ENCODE measurements around the gene CIAO3.

CIAO3 gene

DNA sequence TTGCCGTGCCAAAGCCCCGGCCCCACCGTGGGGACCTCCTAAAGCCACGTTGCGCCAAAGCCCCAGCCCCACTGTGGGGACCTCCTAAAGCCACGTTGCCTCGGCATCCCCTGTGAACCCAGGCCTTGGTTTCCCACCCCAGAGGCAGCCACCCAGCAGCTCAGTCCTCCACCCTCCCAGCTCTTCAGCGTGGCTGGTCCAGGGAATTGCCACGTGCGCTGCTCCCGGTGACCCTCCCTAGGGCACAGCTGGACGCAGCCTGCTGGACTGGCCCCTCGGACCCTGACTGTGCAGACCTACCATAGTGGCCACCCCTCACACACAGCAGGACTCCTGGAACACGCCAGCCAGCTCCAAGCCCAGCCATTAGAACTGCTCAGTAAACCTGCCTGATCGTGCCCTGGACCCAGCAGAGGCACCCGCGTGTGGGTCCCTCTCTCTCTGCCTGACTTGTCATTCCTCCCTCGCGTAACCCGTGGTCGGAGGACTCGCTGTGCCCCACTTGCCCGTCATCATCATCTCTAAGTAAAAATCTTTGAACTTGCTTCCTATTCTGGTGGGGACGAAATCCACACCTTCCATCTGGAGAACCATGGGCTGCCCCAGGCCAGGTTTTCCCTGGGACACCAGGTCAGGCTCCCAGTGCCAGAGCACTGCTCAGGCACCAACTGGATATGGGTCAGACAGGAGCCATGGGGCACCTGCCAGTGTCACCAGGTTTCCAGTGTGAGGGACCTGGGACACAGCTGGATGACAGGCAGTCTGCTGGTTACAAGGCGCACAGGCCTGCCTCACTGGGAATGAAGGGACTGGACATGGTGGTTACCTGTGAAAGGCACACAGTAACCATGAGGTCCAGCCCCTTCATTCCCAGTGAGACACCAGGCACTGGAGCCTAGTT, 5.6 kb downstream of the CIAO3 start:
- H3K36me3 ChIP-seq (ENCODE audit: control insufficient read depth, insufficient read depth, low read length) = no peaks in the 10 kb centered on the region
- peaks cover 11% of the 10 kb centered on the region for H3K4me1 ChIP-seq (ENCODE audit: control insufficient read depth, insufficient read depth, low read length)
- H3K4me3 ChIP-seq (ENCODE audit: low read length) = no peak overlapping the region
- no peaks in the 10 kb centered on the region for H3K27me3 ChIP-seq (ENCODE audit: control insufficient read depth, insufficient read depth, low read length)
- no peak overlapping the region for H3K9ac ChIP-seq (ENCODE audit: low read length)
- no peaks in the 10 kb centered on the region for H3K9me3 ChIP-seq (ENCODE audit: control insufficient read depth, low read length)

DNA sequence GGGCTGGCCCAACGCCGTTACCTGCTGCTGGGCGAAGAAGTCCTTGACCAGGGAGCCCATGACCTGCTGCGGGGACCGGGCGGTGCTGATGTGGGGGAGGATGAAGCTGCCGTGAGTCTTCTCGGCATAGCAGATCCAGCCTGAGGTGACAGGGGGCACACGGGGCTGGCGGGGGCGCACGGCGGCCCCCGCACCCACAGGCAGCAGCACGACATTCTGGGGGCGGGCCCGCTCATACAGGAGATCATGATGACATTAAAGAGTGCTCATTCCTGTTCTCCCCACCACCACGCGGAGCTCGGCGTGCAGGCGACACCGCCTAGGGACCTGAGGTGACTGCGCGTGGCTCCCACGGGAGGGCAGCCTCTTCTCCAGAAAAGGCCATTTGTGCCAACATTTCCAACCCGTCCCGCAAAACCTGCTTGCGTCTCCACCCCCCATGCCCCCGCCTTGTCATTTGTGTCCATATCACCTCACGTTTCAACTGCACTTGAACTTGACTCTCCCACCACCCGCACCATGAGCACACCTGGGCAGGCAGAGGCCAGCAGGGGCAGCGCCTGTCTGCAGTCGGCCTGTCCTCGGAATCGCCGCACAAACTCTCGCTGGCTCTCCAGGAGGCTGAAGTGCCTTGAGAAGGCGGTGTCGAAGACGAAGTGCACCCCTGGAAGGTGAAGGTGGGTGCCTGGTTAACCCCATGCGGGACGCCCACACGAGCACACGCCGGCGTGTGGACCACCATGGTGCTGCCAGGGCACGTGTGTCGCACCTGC, 6.4 kb downstream of the CIAO3 start:
- Histone ChIP-seq H3K4me1 (ENCODE audit: control insufficient read depth, insufficient read depth, low read length) (peaks cover 3% of the 10 kb centered on the region), H3K36me3 (ENCODE audit: control insufficient read depth, insufficient read depth, low read length) (no peaks in the 10 kb centered on the region), H3K9ac (ENCODE audit: low read length) (no peak overlapping the region)

DNA sequence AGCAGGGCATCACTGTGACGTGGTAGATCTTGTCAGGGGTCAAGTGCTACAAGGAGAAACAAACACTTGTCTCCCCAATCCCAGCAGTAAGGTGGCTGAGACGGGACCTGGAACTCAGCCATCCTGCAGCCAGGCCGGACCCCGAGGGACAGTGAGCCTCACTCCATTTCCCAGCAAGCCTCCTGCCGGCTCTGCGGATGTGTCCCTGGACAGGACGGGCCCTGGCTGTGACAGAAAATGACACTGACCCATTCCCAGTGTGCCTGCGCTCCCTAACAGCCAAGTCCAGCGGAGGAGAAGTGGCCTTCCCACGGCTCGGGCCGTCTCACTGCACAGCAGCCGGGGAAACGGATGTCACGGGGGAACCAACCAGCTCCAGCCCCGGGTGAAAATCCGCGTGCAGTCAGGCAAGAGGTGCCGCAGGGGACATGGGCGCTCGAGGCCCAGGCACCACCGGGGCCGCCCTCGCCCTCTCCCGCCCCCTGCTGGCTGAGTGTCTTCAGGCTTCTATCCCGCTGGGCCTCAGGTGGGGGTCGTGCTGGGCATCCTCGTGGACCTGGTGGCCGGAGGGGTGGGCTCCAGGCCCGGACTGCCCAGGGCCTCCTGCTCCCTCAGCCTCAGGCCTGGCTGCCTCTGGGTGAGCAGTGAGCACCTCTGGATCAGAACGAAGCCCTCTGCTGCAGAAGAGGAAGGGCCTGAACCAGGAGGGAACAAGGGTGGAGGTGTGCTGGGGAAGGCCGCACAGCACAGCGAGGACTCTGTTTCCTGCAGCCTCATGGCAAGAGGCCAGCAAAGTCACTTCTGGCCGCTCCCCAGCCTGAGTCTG, 7.2 kb downstream of the CIAO3 start:
- H3K4me3 ChIP-seq (ENCODE audit: low read length) = no peak overlapping the region
- no peaks in the 10 kb centered on the region for H3K27me3 ChIP-seq (ENCODE audit: control insufficient read depth, insufficient read depth, low read length)
- H3K9ac ChIP-seq (ENCODE audit: low read length) = no peak overlapping the region
- H3K4me1 ChIP-seq (ENCODE audit: control insufficient read depth, insufficient read depth, low read length) = peaks cover 3% of the 10 kb centered on the region
- no peaks in the 10 kb centered on the region for H3K9me3 ChIP-seq (ENCODE audit: control insufficient read depth, low read length)
- H3K36me3 ChIP-seq (ENCODE audit: control insufficient read depth, insufficient read depth, low read length) = no peaks in the 10 kb centered on the region

More for the DNA sequence above, 6.4 kb downstream of the CIAO3 start:
- Histone ChIP-seq H3K4me3 (ENCODE audit: low read length) (no peak overlapping the region), H3K9me3 (ENCODE audit: control insufficient read depth, low read length) (no peaks in the 10 kb centered on the region), H3K27me3 (ENCODE audit: control insufficient read depth, insufficient read depth, low read length) (no peaks in the 10 kb centered on the region)

DNA sequence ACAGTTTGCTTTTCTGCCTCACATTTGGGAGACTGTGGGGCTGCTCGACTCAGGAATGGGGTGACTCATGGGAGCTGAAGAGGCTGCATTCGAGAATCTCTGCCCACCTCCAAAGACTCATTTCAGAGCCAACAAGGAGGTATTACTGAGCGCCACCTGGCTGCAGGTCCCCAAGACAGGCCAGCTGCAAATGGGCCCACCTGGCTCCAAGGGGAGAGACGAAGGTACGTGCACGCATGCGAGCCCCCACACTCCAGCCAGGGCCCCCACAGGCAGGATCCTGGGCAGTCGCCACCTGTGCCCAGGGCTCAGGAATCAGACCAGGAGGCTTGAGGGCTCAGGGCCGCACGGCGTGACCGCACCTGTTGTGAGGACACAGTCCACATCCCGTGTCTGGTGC, 7.9 kb downstream of the CIAO3 start:
- Histone ChIP-seq H3K4me3 (ENCODE audit: low read length) (no peak overlapping the region), H3K36me3 (ENCODE audit: control insufficient read depth, insufficient read depth, low read length) (no peaks in the 10 kb centered on the region), H3K9me3 (ENCODE audit: control insufficient read depth, low read length) (no peaks in the 10 kb centered on the region), H3K27me3 (ENCODE audit: control insufficient read depth, insufficient read depth, low read length) (no peaks in the 10 kb centered on the region), H3K4me1 (ENCODE audit: control insufficient read depth, insufficient read depth, low read length) (peaks cover 5% of the 10 kb centered on the region), H3K9ac (ENCODE audit: low read length) (no peak overlapping the region)

DNA sequence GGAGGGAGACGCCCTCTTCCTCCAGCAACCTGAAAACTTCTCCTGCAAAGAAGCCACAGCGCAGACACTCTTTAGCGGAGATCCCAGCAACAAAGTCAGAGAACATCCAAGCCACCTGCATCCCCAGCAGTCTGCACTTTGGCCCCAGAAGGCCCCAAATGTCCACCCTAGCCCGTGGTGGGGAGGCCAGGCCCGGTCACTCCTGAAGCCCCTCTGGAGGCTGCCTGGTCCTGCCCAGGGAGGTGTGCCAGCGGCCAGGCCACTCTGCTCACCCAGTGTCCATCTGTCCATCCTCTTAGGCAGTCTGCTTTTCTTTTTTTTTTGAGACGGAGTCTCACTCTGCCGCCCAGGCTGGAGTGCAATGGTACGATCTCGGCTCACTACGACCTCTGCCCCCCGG, 8.5 kb downstream of the CIAO3 start:
- Histone ChIP-seq H3K4me3 (ENCODE audit: low read length) (no peak overlapping the region), H3K36me3 (ENCODE audit: control insufficient read depth, insufficient read depth, low read length) (no peaks in the 10 kb centered on the region), H3K9me3 (ENCODE audit: control insufficient read depth, low read length) (no peaks in the 10 kb centered on the region)

DNA sequence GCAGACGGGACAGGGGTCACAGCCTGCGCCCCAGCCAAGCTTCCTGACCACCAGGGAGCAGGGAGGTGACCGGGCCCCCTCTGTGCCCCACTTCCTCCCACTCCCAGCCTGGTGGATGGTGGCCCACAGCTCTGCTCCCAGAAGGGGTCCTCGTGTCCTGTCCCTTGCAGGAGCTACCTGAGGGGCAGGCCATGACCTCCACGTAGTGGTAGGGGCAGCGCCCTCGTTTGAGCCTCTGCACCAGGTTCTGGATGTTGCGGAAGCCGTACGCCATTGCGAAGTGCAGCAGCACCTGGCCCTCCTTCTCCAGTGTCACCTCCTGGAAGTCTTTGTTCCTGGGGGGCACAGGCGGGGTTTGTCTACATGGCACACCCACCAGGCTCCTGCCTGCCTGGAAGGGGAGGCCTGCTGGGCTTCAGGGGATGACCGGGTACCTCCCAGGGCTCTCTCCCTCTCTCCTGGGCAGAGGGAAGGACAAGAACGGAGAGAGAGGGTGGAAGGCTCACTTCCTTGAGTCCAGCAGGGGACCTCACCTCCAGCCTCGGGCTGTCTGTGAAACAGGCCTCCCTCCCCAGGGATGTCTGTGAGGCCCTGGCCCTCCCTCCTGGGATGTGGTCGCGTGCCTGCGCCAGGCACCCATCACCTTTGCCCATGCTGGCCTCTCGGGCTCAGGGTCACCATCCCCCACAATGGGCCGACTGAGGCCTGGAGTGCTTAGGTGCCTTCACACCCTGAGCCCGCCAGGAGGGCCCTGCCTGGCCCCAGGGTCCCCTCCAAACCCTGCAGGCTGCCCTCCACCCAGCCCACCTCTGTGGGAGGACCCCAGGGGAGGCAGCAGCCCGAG, 9.9 kb downstream of the CIAO3 start:
- H3K27me3 ChIP-seq (ENCODE audit: control insufficient read depth, insufficient read depth, low read length) = peaks cover 7% of the 10 kb centered on the region
- H3K4me1 ChIP-seq (ENCODE audit: control insufficient read depth, insufficient read depth, low read length) = peaks cover 16% of the 10 kb centered on the region
- H3K4me3 ChIP-seq (ENCODE audit: low read length) = no peak overlapping the region
- H3K9me3 ChIP-seq (ENCODE audit: control insufficient read depth, low read length) = no peaks in the 10 kb centered on the region
- H3K9ac ChIP-seq (ENCODE audit: low read length) = no peak overlapping the region
- no peaks in the 10 kb centered on the region for H3K36me3 ChIP-seq (ENCODE audit: control insufficient read depth, insufficient read depth, low read length)

More for the DNA sequence above, 8.5 kb downstream of the CIAO3 start:
- Histone ChIP-seq H3K9ac (ENCODE audit: low read length) (no peak overlapping the region), H3K27me3 (ENCODE audit: control insufficient read depth, insufficient read depth, low read length) (no peaks in the 10 kb centered on the region), H3K4me1 (ENCODE audit: control insufficient read depth, insufficient read depth, low read length) (peaks cover 6% of the 10 kb centered on the region)

DNA sequence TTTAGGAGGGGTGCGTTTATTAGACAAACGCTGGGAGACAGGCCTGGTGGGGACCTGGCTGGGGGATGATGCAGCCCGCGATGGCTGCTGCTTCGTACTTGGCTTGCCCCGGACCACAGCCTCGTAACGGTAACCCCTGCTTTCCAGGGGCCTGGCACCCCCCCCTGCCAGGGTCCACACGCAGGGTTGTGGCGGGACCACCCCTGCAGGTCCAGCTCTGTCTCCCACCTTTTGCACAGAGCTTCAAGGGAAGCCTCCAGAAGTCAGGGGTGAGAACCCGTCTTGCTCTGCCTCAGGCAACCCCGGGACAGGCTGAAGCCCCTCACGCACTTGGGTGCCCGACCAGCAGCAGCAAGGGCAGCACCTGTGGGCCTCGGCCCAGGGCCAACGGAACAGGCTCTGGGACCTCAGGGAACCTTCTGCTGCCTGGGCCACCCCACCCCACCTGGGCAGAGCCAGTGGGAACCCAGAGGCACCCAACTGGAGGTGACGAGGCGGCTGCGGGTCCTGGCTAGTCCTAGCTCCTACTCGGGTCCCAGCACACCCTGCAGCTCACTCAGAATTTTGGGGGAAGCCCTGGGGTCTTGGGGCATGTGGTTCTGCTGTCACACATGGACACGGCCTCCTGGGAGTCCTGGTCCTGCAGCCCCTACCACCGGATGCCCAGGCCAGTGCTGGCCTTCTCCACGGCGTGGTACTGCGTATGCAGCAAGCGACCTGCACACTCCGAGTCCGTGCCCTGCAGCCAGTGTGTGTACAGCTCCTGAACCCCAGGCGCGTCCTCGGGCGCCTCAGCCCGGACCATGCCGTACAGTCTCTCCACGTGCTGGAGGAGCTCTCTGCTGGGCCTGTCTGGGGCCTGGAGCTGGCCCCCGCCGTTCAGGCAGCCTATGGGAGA, 10.8 kb downstream of the CIAO3 start:
- peaks cover 16% of the 10 kb centered on the region for H3K27me3 ChIP-seq (ENCODE audit: control insufficient read depth, insufficient read depth, low read length)
- H3K4me1 ChIP-seq (ENCODE audit: control insufficient read depth, insufficient read depth, low read length) = peaks cover 19% of the 10 kb centered on the region
- H3K9me3 ChIP-seq (ENCODE audit: control insufficient read depth, low read length) = no peaks in the 10 kb centered on the region
- H3K4me3 ChIP-seq (ENCODE audit: low read length) = no peak overlapping the region
- no peak overlapping the region for H3K9ac ChIP-seq (ENCODE audit: low read length)
- no peaks in the 10 kb centered on the region for H3K36me3 ChIP-seq (ENCODE audit: control insufficient read depth, insufficient read depth, low read length)

DNA sequence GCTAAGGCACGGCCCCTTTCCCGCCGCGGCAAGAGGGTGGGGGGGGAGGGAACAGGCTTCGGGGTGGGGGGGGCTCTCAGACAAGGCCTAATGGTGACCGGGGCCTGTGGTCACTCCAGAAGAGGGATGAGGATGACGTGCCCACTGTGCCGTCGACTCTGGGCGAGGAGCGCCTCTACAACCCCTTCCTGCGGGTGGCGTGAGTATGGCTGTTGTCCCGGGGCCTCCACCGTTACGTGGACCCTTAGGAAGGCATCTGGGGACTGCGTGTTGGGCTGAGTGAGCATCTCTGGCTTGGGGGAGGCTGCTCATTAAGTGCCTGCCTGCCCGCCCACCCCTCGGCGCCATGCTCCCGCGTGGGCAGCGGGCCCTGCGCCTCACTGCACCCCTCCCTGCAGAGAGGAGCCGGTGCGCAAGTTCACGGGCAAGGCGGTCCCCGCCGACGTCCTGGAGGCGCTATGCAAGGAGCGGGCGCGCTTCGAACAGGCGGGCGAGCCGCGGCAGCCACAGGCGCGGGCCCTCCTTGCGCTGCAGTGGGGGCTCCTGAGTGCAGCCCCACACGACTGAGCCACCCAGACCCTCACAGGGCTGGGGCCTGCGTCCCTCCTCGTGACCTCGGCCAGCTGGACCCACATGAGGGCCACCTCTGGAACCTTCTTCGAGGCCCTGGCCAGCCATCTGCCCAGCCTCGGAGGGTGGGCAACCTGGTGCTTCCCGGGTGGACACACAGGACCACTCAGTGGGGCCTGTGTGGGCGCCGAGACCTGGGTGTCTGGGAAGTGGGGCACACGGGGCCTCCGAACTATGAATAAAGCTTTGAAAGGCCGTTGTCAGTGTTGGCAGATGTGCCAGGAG, 11.7 kb downstream of the CIAO3 start:
- Histone ChIP-seq H3K4me1 (ENCODE audit: control insufficient read depth, insufficient read depth, low read length) (peaks cover 19% of the 10 kb centered on the region), H3K27me3 (ENCODE audit: control insufficient read depth, insufficient read depth, low read length) (peaks cover 19% of the 10 kb centered on the region), H3K9me3 (ENCODE audit: control insufficient read depth, low read length) (no peaks in the 10 kb centered on the region), H3K4me3 (ENCODE audit: low read length) (no peak overlapping the region), H3K9ac (ENCODE audit: low read length) (no peak overlapping the region), H3K36me3 (ENCODE audit: control insufficient read depth, insufficient read depth, low read length) (no peaks in the 10 kb centered on the region)

DNA sequence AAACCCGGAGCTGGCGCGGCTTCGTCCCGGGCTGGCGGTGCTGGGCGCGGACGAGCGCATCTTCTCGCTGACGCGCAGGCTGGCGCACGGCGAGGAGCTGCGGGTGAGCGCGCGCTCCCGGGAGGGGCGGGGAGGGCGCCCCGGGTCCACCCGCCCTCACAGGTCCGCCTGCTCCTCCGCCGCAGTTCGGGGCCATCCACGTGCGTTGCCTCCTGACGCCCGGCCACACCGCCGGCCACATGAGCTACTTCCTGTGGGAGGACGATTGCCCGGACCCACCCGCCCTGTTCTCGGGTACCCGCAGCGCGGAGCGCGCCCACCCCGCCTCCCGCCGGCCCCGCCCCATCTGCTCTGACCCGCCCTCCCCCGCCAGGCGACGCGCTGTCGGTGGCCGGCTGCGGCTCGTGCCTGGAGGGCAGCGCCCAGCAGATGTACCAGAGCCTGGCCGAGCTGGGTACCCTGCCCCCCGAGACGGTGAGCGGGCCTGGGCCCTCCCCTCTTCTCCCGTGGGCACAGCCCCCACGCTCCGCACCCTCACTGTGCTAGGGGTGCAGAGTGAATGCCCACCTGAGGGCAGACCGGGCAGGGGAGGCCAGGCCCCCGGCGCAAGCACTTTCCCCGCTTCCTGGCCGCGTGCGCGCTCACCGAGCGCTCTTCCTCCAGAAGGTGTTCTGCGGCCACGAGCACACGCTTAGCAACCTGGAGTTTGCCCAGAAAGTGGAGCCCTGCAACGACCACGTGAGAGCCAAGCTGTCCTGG, 12.5 kb downstream of the CIAO3 start:
- Histone ChIP-seq H3K9ac (ENCODE audit: low read length) (no peak overlapping the region), H3K4me1 (ENCODE audit: control insufficient read depth, insufficient read depth, low read length) (peaks cover 19% of the 10 kb centered on the region), H3K9me3 (ENCODE audit: control insufficient read depth, low read length) (no peaks in the 10 kb centered on the region), H3K36me3 (ENCODE audit: control insufficient read depth, insufficient read depth, low read length) (no peaks in the 10 kb centered on the region), H3K4me3 (ENCODE audit: low read length) (no peak overlapping the region), H3K27me3 (ENCODE audit: control insufficient read depth, insufficient read depth, low read length) (peaks cover 19% of the 10 kb centered on the region)

All from mucosa of stomach (tissue), 1 donor.